Pancreas (tissue), 10 donors: ENCODE measurements around the gene KCNIP2. TPM values are rescaled to one million over a fixed set of nuclear protein-coding genes. Genes with fewer than 3 reads are reported as not detected.

Experiments used
- ATAC-seq, 4 donors: fragments of 200-7000 bp; cut with Tn5 transposase; one replicate each; pipeline versions ENCODE4 v1.8.0 to v1.9.1; 2020; ENCODE audit warnings: mild to moderate bottlenecking in 4 of 4, moderate library complexity in 4 of 4
- DNase-seq, 6 donors: peaks; one replicate each; pipeline ENCODE4 v3.0.0-alpha.2; 2020
- FAIRE-seq: peaks from 2 replicates; lab custom pipeline; 2012; peaks lifted over from hg19 to GRCh38; lab: Jason Lieb, UNC
- H3K27ac ChIP-seq, 4 donors: fragments of 200-600 bp; sonication (generic); 1 replicate in 3 of 4; 2 replicates in 1 of 4; pipeline versions ENCODE4 v1.5.0 to v1.8.0; 2020
- H3K27me3 ChIP-seq, 4 donors: fragments of 200-600 bp; one replicate each; pipeline ENCODE4 v1.8.0; 2021
- H3K36me3 ChIP-seq, 3 donors: fragments of 200-600 bp; sonication (generic) in 1 of 3; one replicate each; pipeline versions ENCODE4 v1.5.0 to v1.8.0; 2020 to 2021
- H3K4me1 ChIP-seq, 3 donors: fragments of 200-600 bp; one replicate each; pipeline ENCODE4 v1.8.0; 2021
- H3K4me3 ChIP-seq, 4 donors: fragments of 200-600 bp; sonication (generic) in 2 of 4; one replicate each; pipeline versions ENCODE4 v1.5.0 to v1.8.0; 2020 to 2021
- H3K9me3 ChIP-seq, 4 donors: fragments of 200-600 bp; one replicate each; pipeline ENCODE4 v1.8.0; 2021
- WGBS, 2 donors: extraction: QIAGEN DNeasy Blood & Tissue Kit; methylation state at CpG; one replicate each; pipeline ENCODE4 v1.1.7; 2013; 5-methylcytosine and 5-hydroxymethylcytosine counted together
- intact Hi-C, 3 donors: fragments of 100-400 bp; cut with DNase I; formaldehyde crosslinking; loops; one replicate each; pipeline versions ENCODE4 v1.11.1 to v1.14.2; 2022
- polyA plus RNA-seq, 2 donors: library from polyadenylated mRNA; stranded (reverse); fragments of 200-250 nt; gene quantifications; one replicate each; pipeline ENCODE4 v1.2.3, GENCODE V29; 2013
- total RNA-seq, 6 donors: library from RNA; stranded (reverse); fragmentation: NEBNext Ultra II Directional in 4 of 6; extraction: Animal tissue kit (Norgen Biotek cat#: 25700) in 4 of 6; gene quantifications; one replicate each; pipeline versions ENCODE4 v1.2.1 to v1.2.4, GENCODE V29; 2021 to 2023
- TF ChIP-seq, protein P1 (sequence below), 4 donors: fragments of 200-600 bp; sonication (generic) in 3 of 4; IDR thresholded peaks; one replicate each; pipeline versions ENCODE4 v1.5.0 to v1.8.0; 2021; ENCODE audit warnings: antibody characterized with exemption in 4 of 4
- donor health status: healthy with polysubstance abuse.
- donor health status: DM: no; HTN: no; CAD: no; lungs with moderate emphysema.
- donor health status: DM: no; HTN: no; CAD: no.
- donor health status: control.
- donor health status: control.
- donor health status: Bipolar disorder and iron deficiency.
- donor health status: DM: yes; HTN: yes; CAD: no.
- donor health status: DM: no; HTN: no; CAD: no.
- donor health status: DM: no; HTN: no; CAD: no.
- donor health status: DM: yes; HTN: yes; CAD: no.

KCNIP2 gene
- total and polyA plus RNA-seq, 8 donors, result 0.67 to 3.0 (median 1.5) TPM

- H3K27me3 ChIP-seq, result peaks cover 0 to 10% (median 4%) of the 10 kb centered on the region in 4 donors
- H3K36me3 ChIP-seq, result no peaks in the 10 kb centered on the region
- peaks cover 3 to 26% (median 24%) of the 10 kb centered on the region in 3 donors for H3K4me1 ChIP-seq
- ATAC-seq, result peak; percentile 80 to 86 (median 82)
- DNase-seq, result peak; percentile 67 to 96 (median 82)
- FAIRE-seq, result no peak
- peak overlapping the region in 3 of 4 donors; percentile 26 to 46 (median 29) for H3K4me3 ChIP-seq
- WGBS, 2 donors, result 2% methylated on average over 49 to 51 of the region's 51 CpGs
- intact Hi-C loops, result loop anchor here in 2 of 3 donors (5.0 to 10.0 kb wide), 3 partner anchors 165 to 565 kb away; no protein-coding TSS in a partner anchor
- TF ChIP-seq, protein P1, sequence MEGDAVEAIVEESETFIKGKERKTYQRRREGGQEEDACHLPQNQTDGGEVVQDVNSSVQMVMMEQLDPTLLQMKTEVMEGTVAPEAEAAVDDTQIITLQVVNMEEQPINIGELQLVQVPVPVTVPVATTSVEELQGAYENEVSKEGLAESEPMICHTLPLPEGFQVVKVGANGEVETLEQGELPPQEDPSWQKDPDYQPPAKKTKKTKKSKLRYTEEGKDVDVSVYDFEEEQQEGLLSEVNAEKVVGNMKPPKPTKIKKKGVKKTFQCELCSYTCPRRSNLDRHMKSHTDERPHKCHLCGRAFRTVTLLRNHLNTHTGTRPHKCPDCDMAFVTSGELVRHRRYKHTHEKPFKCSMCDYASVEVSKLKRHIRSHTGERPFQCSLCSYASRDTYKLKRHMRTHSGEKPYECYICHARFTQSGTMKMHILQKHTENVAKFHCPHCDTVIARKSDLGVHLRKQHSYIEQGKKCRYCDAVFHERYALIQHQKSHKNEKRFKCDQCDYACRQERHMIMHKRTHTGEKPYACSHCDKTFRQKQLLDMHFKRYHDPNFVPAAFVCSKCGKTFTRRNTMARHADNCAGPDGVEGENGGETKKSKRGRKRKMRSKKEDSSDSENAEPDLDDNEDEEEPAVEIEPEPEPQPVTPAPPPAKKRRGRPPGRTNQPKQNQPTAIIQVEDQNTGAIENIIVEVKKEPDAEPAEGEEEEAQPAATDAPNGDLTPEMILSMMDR (IDR thresholded peaks at IDR 0.05), result peak; percentile 87 to 90 (median 88)
- no peaks in the 10 kb centered on the region for H3K9me3 ChIP-seq
- H3K27ac ChIP-seq, result no peak overlapping the region
Observed at GRCh38 chr10:101779544-101780186, 63.9 kb downstream of the KCNIP2 start.

DNA sequence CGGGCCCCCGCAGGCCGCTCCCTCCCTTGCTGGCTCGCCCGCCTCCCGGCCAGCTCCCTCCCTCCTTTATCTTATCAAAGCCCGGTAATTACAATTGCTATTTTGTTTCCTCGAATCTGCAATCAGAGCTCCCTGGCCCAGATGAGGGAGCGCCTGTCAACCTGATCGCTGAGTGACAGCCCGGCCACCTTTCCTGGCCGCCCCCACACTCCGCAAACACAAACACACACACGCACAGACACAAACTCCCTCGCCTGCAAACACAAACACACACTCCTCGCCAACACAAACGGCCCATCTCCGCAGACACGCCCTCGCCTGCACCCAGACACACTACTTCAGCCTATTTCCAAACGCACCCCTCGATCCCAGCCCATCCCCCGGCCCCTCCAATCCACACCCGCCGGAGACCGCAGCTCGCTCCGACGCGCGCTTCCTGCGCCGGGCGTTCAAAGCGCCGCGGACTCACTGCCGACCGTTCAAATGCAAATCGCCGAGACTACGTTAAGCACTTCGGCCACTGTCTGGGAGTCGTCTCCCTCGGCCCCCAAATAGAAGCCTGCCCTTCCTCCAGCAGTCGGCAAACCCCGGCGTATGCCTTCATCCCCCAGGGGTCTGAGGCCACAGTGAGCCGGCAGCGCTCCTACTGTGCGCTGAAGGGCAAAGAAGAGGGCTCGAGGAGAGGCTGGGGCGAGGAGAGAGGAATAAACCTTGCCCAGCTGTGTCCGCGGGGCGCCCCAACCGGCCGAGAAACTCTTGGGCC is 64.6 kb downstream of the KCNIP2 start:
- FAIRE-seq (no peak), DNase-seq (peak in 1 of 6 donors; percentile 32), ATAC-seq (peak; percentile 45 to 60 (median 48))
- 2 to 3% methylated on average over 57 to 58 of the region's 58 CpGs for WGBS, 2 donors
- Histone ChIP-seq H3K27ac (no peak overlapping the region), H3K36me3 (no peaks in the 10 kb centered on the region), H3K9me3 (no peaks in the 10 kb centered on the region), H3K4me1 (peaks cover 3 to 26% (median 22%) of the 10 kb centered on the region in 3 donors), H3K4me3 (peak overlapping the region in 3 of 4 donors; percentile 26 to 46 (median 29)), H3K27me3 (peaks cover 0 to 11% (median 5%) of the 10 kb centered on the region in 4 donors)
- TF ChIP-seq, protein P1 (IDR thresholded peaks at IDR 0.05), result no peak
- intact Hi-C loops, result loop anchor here in 1 of 3 donors (10.0 kb wide), 1 partner anchor 164 kb away; no protein-coding TSS in a partner anchor

- DNase-seq, result no peak
- Histone ChIP-seq H3K4me1 (peaks cover 0 to 26% (median 20%) of the 10 kb centered on the region in 3 donors), H3K4me3 (peak overlapping the region in 1 of 4 donors; percentile 46), H3K36me3 (no peaks in the 10 kb centered on the region), H3K27ac (no peak overlapping the region), H3K27me3 (peaks cover 0 to 13% (median 6%) of the 10 kb centered on the region in 4 donors), H3K9me3 (no peaks in the 10 kb centered on the region)
- ATAC-seq, result no peak
- 46 to 48% methylated on average over 12 of the region's 12 CpGs for WGBS, 2 donors
- TF ChIP-seq, protein P1 (IDR thresholded peaks at IDR 0.05), result no peak
- no peak for FAIRE-seq
- intact Hi-C loops, result loop anchor here in 1 of 3 donors (10.0 kb wide), 1 partner anchor 163 kb away; no protein-coding TSS in a partner anchor
Observed at GRCh38 chr10:101778151-101778780, 65.3 kb downstream of the KCNIP2 start.

DNA sequence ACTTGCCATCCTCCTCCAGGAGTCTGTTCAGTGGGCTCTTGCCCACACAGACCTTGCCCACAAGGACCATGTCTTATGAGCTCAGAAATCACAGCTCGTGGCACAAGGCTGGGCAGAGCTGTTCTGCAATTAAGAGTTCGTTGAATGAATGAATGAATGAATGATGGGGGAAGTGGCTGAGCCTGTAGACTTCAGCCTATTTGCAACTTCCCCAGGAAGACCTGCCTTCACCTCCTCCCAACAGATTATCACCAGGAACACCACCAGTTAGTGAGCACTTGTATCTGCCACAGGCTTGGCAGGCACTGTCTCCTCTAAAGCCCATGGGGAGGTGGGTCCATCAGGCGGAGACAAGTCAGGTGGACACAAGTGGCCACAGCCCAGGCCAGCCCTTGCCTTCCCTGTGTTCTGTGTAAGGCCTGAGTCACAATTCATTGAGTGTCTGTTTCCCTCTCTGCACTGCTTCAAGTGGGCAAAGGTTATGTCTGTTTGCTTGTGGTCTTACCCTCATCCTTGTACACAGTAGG is 65.9 kb downstream of the KCNIP2 start:
- Histone ChIP-seq H3K27ac (no peak overlapping the region), H3K36me3 (no peaks in the 10 kb centered on the region), H3K4me3 (no peak overlapping the region), H3K27me3 (peaks cover 0 to 19% (median 6%) of the 10 kb centered on the region in 4 donors), H3K9me3 (no peaks in the 10 kb centered on the region), H3K4me1 (peaks cover 0 to 26% (median 20%) of the 10 kb centered on the region in 3 donors)
- FAIRE-seq (no peak), DNase-seq (no peak), ATAC-seq (no peak)
- intact Hi-C loops, result loop anchor here in 1 of 3 donors (10.0 kb wide), 1 partner anchor 163 kb away; no protein-coding TSS in a partner anchor
- 93 to 94% methylated on average over 3 of the region's 3 CpGs for WGBS, 2 donors
- TF ChIP-seq, protein P1 (IDR thresholded peaks at IDR 0.05), result no peak
